Femur (tissue), 1 donor: ENCODE results near the gene CFAP100.

Experiments used
- DNase-seq: peaks from one replicate; pipeline ENCODE4 v3.0.0-alpha.2; 2017

Gene CFAP100

DNA sequence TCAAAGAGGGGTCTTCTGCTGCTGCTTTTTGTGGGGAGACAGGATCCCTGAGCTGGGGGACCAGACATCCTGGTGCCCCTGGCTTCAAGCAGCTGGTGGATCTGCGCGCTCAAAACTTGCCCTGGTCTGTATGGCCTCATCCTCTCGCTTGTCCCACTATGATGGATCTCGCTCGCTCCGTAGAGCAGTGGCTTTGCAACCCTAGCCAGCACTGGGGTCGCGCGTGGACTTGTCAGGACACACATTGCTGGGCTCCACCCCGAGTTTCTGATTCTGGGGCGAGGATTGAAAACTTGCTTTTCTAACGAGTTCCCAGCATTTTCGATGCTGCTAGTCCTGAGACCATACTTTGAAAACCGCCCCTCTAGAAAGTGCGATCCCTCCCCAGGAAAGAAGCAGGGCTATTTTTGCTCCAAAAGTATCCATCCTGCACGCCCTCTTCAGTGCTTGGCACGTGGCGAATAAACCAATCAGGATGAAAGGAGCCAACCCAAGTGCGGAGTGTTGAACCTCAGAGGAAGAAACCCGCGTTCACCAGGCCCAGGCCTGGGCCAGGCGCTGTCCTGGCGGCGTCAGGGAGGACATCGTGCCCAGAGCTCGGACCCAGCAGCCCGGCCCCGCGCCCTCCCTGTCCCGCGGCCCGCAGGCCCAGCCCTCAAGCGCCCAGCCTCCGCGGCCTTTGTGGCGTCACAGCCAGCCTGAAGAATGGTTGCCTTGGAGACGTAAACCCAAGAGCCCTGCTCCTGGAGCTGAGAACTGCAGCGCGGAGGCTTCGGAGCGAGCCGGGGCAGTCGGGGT is at the start of gene CFAP100:
Gene CFAP100 (plus strand): TSS at position 731 of the 798 bp plus-strand sequence. CDS start 1,092 bp downstream, outside the sequence.
- DNase-seq = peak; percentile 65

DNA sequence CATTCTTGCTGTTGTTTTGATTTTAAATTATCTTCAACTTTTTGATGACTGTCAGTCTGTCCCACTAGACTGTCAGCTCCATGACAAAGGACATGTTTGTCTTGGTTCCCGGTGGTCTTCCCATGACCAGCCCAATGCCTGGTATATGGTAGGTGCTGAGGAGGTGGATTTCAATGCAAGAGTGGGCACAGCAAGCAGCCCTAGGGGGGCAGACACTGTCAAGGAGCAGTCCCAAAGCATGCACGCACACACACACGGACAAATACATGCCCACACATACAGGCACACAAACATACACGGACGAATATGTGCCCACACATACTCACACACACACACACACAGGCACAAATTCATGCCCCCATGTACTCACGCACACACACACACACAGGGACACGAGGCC is 49.5 kb upstream of the CFAP100 start:
- DNase-seq = no peak

DNA sequence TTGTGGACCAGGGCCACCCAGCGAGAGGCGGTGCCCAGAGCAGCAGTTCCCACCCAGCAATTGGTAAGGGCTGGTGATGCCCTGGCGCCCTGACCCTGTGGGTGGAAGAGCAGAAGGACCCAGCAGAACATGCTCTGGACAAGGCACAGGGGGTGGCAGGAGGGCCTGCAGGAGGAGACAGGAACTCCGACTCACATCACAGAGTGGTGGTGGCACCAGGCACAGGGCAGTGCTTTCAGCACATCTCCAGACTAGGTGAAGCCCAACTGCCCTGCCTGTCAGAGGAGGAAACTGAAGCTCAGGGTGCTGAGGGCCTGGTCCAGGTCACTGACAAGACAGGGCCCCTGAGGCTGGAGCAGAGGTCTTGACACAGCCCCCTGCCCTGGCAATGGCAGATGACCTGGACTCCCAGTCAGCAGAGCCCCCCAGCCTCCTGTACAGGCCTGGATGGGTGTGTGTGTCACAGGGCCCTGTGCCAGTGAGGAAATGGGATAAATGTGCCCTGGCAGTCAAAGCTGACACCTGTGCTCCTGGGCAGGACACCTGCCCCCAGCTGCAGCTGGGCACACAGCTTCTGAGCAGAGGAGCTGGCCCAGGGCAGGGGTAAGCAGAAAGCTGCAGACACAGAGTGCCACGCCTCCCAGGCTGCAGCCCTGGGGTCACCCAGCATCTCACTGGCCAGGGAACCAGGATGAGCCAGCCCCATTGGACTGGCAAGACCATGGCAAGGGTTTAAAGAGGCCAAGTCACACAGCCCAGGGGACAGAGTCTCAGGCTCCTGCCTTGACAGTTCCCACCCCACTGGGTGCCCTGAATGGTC is 48.9 kb upstream of the CFAP100 start:
- DNase-seq = peak; percentile 15

DNA sequence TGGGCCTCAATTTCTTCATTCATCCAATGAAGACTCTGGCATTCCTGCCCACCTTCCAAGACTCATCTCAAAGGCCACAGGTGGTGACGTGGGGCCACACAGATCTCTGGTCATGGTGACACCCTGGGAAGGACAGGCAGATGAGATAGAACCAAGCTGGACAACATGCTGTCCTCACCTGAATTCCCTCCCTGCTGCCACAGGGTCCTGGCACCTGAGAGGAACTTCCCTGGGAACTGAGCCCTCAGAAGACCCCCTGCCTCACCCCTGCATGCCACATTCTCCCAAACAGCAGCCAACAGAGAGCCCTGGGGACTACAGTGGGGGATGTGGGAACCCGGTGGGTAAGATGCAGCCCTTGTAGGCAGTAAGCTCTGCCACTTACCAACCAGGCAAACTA is 48.2 kb upstream of the CFAP100 start:
- peak; percentile 4 for DNase-seq

DNA sequence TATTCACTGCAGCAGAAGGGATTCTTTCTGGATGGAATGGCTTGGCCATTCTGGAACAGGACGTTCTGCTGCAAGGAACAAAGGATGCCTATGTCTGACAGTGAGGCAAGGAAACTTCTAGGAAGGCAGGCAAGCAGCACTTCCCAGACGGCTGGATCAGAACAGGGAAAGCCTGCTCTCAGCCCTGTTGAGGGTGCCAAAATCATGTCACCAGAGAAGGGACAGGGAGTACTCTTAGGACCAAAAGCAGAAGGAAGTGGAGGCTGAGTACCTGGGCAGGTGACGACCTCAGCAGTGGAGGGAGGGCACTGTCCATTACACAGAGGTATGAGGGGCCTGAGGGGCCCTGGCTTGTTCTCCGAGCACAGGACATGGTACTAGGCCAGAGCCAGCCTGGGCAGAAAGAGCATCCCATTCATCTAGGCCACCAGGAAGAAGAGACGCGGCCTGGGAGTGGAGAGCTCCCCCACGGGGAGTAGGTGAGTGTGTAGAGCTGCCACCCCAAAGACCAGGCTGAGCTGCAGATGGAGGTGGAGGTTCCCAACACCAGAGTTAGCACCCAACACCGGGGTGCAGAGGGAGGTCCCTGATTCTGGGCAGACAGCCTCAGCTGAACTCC is 47.1 kb upstream of the CFAP100 start:
- peak; percentile 10 for DNase-seq

DNA sequence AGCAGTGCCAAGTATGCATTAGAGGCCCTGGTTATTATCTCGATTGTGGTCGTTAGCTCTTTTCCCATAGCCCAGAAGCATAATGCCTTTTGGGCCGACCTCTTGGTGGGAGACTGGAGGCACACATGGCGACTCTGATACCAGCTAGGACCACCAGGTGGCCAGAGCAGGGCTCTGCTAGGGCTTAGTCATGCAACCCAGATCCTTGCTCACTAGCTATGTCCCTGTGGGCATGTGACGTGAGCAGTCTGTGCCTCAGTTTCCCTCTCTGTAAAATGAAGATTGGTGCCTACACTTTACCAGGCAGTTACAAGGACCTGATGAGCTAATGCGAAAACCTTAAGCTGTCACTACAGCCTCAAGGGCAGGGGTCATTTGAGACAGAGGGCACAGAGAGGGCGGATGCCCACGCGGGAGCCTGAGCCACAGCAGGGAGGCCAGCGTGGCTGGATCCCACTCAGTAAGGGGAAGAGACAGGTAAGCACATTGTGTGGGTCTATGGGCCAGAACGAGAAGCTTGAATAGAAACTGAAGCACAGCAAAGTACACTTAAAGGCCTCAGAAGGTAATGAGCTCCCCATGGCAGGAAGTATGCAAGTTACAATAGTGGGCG is 46.3 kb upstream of the CFAP100 start:
- DNase-seq = peak; percentile 10

DNA sequence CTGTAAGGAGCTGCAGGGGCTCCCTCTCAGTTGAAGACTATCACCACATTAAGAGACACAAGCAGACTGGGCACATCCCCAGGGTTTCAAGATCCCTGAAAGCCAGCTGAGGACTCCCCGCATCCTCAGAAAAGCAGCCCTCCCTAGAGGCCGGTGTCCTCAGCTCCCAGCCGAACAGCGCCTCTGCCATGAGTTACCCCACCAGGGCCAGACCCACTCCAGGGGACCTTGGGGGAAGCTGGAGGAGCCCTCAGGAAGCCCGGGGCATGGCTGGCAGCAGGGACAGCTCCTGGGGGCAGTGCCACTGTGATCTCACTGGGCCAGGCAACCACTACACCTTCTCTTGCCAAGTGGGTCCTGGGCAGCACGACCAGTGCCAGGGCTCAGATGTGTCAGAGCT is 45.6 kb upstream of the CFAP100 start:
- DNase-seq = peak; percentile 10

DNA sequence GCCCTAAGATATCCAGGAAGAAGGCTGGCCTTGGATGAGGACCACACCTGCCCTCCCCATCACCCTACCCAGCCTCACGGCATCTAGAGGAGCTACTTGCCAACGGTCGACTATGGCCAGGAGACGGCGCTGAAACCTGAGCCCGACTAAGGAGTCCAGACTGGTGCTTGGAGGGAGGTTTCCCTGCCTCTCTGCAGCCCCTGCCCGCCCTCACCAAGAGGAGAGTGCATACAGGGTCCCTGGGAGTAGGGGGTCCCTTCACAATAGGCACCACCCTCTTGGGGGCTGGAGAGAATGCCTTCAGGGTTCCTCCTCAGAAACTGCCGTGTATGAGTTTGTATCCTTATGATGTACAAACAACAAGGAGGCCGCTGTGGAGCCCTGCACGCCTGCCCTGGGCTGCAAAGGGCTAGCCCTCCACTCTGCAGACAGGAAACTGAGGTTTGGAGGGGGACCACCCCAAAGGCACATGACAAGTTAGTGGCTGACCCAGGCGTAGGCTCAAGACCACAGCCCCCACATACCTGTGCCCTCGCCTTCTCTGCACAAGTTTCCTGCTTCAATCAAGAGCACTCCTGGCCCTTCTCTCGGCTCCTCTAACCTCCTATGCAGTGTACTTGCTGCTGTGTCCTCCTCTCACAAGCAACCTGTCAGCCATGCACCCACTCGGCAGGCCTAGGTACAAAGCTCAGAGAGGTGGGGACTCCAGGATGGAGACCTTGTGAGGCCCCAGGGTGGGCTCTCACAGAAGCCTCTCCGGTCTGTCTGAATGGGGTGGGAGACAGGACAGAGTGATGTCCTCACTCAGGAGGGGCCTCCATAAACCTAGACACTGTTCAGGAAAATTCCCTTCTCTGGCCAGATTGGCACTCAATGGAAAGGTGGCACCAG is 44.9 kb upstream of the CFAP100 start:
- DNase-seq = peak; percentile 11

DNA sequence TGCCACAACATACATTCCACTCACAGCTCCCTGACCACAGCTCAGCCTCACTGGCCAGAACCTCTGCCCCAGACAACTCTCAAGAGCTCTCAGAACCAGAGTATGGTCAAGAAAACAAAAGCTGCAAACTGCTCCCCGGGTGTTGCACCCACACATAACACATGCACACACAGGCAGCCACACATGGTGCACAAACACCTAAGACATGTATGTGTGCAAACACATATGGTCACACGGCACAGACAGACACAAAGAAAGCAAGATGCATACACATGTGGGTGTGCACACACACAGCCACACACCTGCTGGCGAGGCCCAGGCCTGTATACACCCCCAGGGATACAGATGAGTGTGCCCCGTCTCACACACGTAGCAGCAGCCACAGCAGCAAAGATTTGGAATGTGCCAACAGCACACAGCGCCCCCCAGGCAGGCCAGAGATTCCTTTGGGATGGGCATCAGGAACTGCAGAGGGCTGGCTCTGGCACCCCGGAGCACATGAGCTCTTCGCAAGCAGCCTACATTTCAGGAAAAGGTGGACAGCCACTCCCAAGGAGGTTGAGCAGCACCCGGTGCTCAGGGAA is 44.1 kb upstream of the CFAP100 start:
- DNase-seq = no peak

DNA sequence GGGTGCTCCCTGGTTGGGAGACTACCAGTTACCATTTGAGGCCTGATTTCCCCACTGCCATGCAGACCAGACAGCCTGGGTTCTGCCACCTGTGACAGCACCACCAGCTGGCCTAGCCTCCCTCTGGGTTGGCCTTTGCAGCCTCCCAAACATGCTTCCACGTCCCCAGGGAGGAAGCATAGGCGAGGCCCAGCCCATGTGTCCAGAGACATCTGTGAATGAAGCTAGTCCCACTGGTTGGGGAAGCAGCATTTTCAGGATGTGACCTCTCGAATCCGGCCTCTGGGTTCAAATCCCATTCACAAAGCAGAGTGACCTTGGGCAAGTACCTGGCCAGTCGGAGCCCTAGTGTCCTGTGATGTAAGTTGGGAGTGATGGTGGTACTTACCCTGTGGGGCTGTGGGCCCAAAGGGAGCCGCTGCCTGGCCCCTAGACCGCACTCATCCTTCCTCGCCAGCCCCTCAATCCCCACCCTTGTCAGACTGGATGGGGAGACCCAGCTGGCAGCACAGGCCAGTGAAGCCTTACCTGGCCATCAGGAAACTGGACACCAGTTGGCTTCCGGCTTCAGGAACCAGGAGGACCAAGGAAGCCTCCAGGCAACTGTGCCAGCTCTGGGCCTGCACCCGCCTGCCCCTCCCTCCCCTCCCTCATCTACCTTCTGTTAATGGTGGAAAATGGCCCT is 43.5 kb upstream of the CFAP100 start:
- peak; percentile 6 for DNase-seq

DNA sequence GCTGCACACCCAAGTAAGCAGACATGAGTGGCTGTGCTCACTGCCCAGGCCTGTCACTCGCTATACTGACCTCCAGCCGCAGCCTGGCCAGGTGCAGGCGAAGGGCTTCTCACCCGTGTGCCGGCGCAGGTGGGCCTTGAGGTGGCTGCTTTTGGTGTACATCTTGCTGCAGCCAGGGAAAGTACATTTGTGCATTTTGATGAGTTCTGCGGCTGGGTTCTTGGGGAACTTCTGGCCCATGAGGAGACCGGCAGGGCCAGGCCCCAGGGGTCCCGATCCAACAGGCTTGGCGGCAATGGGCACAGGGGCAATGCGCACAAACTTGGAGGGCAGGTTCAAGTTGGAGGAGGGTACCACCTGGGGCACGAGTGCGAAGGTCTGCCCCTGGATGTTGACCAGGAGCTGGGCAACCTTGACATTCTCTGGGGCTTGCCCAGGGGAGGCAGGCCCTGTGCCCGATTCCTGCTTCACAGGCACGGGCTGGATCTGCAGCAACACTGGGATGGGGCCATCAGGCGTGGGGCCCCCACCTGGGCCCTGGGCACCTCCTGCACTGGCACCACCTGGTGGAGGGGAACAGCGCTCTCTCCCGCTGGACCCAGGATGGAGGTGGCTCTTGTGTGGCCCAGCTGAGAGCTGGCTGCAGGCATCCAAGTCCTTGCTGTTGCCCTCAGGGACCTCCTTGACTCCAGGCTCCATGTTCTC is 42.8 kb upstream of the CFAP100 start:
- DNase-seq = peak; percentile 14

DNA sequence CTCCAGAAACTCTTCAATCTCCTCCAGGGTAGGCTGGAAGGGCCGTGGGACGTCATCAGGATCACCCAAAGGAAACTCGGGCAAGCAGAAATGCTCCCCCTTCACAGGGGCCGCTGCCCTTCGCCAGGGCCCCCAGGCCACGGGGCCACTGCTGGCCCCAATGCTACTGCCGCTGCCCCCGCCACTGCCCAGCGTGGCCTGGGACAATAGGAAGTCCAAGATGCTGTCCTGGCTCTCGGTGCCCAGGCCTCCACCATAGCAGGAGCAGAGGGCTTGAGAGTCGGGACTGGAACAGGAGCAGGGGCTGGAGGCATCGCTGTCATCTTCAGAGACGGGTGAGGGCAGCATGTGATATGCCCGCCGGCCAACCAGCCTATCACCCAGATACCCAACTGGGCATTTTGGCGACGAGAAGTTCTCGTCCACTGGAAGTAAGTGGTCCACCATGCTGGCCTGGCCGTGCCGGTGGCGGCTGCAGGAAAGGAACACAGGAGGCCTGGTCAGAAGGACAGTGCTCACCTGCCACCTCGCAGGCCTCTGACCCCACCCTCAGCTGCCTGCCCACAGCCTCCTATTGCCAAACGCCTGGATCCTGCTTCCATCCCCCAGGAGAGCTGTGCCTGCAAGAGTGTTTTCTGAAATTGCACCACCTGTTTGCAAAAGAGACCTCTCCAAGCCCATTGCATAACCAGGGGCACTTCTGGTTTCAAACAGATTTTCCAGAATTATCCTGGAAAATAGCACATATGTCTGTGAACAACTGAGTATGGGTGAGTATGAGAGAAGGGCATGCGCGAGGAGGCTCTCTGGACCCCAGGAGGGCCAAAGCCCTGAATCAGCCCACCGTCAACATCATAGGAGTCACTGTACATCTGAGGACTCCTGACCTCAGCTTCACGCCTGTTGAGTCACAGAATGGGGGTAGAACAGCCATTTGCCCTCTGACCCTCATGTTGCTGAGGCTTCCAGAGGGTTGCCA is 41.9 kb upstream of the CFAP100 start:
- DNase-seq = peak; percentile 8

DNA sequence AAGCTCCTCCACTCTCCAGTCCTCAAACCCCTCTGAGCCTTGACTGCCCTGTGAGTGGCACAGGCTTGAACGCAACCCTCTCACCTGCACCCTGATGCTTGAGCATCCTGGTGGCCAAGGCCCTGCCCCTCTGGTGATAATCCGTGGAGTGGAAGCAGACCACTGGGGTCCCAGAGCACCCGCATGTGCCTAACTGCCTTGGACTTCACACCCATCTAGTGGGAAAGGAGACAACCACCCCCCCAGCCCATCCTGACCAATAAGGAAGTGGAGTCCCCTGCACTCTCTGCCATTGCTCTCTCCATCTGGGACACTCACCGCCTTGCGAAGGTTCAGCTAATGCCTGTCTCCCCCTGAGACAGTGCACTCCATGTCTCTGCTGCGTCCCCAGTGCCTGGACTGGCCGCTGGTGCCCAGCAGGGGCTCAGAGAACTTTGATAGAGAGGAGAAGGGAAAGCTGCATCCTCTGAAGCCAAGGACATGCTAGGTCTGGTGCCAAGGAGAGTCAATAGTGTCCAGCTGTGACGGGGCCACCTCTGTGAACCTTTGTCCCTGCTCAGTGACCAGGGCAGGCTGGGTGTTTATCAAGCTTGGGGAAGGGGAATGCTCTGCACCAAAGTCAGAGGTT is 40.9 kb upstream of the CFAP100 start:
- no peak for DNase-seq

DNA sequence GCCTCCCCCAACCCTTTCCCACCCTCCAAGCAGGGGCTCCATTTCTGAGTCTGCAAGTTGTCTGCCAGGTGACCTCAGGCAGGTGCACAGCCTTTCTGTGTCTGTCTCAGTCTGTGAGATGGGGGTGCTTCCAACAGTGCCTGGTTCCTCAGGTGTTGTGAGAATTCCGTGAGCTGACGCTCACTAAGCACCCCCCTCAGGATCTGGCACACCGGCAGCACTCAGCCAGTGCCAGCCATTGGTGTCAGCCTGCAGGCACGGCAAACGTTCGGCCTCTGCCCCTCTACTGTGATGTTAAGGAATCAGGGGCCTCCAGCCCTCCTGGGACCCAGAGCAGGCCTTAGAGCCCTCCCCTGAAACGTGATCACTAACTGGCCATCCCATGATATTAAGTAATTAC is 39.9 kb upstream of the CFAP100 start:
- no peak for DNase-seq

DNA sequence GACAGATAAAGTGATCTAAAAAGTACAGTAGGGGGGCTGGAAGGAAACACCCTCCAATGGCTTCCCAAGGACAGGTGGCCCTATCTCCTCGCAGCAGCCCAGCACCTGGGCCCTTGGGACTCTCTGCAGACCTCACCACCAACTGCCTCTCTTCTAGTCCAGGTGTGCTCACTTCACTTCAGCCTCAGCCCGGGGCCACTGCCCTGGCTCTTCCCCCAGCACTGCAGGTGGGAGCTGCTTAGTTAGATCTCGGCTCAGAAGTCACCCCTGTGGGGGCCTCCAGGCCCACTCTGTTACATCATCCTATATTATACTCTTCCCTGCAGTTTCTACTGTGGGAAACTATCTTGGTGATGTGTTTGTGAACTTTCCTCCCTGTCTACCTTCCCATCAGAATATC is 39.5 kb upstream of the CFAP100 start:
- no peak for DNase-seq

DNA sequence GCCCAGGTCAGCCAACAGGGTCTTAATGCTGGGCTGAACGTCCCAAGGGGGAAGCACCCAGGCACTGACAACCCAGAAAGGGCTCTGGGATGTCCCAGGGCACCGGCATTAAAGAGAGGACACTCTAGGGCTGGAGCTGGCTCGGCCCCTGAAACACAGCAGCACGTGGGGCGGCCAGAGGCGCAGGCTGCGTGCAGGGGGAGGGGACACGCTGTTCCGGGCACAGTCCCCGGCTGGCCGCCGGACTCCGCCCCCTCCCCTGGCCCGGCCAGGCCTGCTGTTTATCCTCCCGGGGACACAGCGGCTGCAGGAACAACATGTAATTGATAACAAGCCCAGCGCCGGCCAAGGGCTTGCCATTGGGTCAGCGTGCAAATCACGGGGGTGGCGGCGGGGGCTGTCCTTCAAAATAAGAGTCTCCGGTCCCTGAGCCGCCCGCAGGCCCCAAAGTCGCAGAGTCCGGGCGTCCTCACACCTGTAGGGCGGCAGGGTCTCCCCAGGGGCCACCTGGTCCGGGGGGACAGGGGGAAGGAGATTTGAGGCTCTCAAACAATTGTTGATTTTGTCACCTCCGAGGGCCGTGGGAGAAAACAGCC is 38.8 kb upstream of the CFAP100 start:
- DNase-seq = peak; percentile 90

DNA sequence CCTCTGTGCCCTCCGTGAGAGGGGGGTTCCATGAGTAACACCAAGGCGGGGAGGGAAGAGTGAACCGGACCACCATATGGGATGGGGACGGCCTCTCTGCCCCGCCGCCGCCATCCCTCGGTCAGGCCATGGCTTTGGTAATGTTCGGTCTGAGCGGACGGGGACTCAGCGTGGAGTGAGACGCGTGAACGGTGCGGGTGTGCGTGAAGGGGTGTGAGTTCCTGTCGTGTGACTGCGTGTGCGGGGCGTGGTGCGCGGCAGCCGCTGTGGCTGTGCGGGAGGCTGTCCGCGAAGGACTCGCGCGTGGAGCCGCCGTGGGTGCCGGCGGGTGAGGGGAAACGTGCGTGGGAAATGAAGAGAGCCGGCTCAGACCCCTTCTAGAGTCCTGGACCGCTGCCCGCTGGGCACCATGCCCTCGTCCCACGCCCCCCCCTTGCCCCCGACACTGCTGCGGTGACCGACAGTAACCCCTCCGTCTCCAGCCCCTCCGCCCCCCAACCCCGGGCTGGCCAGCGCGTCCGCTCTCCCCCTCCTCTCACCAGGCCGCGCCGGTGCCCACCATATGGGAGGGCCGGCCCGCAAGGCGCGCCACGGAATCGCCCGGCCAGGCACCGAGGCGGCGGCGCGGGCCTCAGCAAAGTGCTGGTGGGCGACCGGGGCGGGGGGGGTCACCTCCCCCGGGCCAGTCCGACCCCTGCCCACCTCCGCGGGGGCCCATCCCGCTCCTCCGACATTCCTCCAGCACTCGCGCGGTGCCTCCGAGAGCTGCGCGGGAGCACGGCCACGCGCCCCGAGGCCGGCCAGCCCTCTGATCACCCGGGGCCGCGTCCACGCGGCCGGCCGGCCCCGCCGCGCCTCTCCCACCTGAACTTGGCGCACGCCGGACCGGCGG is 38.1 kb upstream of the CFAP100 start:
- peak; percentile 43 for DNase-seq
